NOMO-1 treated with dmso at 0.1 percent for 144 hours (cell line): Measurements from ENCODE around the gene RBAK.
A peak's percentile ranks its signal among the peaks of the same experiment; 100 is the strongest.
"Not testable (repeated sequence)": the region's sequence is repeated elsewhere in the genome, so short reads cannot be mapped to it uniquely, and the experiment has no call there.

Source experiments
- DNase-seq: peaks from one replicate; lab custom pipeline; 2025; ENCODE audit not compliant: unreplicated experiment; lab: John Stamatoyannopoulos, UW

Gene RBAK

DNA sequence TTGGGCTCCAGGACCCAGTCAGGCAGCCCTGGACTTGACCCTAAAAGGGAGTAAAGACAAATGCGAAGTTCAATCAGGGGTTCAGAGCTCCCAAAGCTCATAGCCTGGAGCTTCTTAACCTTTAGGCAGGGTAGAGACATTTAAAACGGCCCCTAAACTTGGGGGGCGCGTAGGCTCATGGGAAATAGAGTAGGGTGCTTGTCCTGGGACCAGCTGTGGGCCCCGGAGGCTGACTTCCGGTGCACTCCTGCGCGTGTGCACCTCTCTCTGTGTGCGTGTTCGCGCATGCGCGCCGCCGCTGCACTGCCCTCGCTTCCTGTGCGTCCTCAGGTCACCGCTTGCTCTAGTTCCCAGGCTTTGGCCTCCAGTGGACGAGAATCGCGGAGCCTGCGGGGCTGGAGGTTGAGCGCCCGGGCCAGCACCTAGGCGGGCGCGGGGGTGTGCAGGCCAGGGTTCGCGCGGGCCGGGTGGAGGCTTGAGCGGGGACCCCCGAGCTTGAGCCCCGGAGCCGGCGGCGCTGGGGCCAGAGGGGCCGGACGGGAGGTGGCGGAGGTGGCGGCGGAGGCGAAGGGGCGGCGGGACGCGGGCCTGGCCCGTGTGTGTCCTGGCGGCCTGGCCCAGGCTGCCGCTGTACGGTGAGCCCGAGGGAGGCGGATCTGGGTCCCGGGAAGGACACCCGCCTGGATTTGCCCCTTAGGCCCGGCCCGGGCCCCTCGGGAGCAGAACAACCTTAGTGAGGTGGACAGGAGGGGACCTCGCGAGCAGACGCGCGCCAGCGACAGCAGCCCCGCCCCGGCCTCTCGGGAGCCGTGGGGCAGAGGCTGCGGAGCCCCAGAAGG, at the start of gene RBAK:
RBAK (plus strand) TSS at position 303 of the 839 bp plus-strand sequence. CDS start 2,217 bp downstream, outside the sequence.
- peak; percentile 81 for DNase-seq

DNA sequence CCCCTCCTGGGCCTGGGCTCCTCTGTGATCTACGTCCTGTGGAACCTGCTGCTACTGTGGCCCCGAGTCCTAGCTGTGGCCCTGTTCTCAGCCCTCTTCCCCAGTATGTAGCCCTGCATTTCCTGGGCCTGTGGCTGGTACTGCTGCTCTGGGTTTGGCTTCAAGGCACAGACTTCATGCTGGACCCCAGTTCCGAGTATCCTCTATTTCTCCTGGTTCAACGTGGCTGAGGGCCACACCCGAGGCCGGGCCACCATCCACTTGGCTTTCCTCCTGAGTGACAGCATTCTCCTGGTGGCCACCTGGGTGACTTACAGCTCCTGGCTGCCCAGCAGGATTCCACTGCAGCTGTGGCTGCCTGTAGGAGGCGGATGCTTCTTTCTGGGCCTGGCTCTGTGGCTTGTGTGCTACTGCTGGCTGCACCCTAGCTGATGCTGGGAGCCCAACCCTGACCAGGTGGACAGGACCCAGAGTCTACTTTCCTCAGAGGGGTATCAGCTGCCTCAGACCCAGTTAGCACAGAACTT, 48.9 kb upstream of the RBAK start:
- no peak for DNase-seq

DNA sequence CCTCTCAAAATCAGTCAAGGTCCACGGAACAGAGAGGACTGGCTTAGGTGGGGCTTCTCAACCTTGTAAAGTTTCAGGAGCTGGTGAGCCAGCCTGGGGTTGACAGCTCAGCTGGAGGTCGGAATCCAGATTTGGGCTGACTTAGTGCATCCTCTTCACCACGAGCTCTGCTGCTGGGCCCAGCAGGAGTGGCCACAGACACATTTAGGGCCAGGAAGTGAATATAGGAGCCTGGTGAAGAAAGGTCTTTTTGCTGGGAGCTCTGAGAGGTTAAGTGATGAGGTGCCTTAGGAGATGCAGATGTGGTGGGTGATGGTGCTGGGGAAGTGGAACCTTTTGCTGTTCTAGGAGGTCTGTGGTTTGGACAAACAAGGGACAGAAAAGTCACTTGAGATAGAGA, 47.4 kb upstream of the RBAK start:
- no peak for DNase-seq

DNA sequence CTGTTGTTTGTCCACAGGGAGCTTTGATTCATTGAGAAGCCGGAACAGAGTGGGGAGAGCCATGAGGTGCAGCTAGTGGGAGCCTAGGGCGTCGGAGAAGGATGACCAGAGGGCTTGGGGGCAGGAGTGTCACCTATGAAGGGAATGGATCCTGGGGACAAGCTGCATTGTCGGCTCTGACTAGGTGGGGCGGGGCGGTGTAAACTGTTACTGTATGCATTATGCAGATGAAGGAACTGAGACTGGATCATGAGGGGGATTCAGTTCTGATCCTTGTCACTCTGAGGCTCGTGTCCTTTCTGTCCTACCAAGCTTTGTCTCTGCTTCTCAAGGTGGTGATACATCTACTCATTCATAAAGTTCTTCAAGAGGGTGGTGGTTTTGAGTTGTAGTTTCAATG, 46.8 kb upstream of the RBAK start:
- no peak for DNase-seq

DNA sequence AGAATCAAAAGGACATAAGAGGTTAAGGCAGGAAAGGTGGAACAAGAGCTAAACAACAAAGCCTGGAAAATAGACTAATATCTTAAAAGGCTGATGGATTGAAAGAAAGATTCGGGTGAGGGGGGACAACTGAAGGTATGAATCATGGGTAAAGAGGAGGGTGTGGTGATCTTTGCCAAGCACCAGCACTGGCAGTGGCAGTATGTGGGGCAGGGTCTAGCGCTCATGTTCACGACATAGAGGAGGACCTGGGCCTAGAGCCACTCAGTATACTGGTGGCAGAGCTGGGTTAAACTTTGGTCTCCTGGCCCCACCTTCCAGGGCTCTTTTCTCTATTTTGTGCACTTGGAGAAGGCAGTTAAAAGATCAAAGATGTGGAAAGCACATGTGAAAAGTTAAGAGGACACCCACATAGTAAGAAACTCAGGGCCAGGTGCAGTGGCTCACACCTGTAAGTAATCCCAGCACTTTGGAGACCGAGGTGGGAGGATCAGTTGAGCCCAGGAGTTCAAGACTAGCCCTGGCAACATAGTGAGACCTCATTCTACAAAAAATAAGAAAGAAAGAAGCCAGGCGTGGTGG, 46.2 kb upstream of the RBAK start:
- no peak for DNase-seq

DNA sequence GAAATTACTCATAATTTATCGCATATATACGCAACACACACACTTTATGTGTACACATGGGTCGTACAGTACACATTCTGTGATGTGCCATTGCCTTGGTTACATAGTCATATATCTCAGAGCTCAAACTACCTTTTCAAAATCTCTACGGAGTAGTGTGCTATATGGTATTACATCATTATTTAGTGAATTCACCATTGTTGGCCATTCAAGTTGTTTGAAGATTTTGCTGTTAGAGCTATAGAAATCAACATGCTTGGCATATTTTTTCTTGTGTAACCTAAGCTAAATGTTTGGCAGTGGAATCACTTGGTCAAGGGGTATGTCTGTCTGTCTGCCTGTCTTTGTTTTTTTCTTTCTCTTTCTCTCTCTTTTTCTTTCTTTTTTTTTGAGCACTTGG, 44.7 kb upstream of the RBAK start:
- no peak for DNase-seq

DNA sequence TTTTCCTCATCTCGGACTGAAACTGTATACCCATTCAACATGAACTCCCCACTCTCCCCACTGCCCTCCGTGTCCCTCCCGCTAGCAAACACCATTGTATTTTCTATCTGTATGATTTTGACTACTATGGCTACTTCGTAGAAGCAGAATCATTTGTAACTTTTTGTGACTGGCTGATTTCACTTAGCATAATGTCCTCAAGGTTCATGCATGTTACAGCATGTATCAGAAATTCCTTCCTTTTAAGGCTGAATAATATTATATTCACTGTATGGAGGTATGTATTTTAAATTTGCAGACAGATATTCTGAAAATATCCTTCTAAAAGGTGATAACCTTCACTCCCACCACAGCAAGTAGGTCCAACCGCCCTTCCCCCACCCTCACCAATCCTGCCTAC, 43.7 kb upstream of the RBAK start:
- DNase-seq, result no peak

DNA sequence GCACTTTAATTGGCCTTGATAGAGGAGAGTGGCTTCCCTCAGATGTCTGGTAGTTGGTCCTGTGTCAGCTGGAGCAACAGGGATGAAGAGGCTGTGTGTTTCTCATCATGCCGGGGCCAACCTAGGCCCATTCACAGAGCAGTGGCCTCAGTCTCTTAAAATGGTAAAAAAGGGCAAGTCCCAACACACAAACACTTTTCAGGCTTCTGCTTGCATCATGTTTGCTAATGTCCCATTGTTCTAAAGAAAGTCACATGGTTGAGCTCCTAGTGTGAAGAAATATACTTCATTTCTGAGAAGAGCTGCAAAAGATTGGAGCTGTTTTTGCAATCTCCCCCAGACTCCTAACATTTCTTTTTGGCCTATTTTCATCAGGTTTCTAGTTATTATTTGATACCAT, 40.6 kb upstream of the RBAK start:
- DNase-seq, result no peak

DNA sequence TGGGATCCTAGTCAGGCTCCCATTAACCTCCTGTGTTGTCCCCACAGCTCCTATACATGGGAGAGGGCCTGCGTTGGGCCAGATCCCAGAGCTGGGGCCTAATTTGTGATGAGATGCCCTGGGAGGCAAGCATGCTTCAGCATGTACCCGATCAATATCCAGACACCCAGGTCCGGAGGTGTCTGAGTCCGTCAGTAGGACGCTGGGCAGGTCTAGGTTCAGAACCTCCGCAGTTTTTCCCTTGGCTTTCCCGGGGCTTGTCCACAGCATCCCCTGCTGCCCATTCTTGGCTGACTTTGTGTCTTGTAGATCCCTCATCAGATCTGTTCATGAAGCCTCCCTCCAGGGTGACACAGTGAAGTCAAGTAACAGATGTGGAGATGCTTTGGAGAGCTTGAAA, 32.7 kb upstream of the RBAK start:
- no peak for DNase-seq

DNA sequence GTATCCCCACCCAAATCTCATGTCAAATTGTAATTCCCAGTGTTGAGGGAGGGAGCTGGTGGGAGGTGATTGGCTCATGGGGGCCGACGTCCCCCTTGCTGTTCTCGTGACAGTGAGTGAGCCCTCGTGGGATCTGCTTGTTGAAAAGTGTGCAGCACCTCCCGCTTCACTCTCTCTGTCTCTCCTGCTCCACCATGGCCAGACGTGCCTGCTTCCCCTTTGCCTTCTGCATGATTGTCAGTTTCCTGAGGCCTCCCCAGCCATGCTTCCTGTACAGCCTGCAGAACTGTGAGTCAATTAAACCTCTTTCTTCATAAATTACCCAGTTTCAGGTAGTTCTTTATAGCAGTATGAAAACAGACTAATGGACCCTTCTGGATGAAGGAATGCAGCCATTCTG, 29.7 kb upstream of the RBAK start:
- not testable (repeated sequence) for DNase-seq

DNA sequence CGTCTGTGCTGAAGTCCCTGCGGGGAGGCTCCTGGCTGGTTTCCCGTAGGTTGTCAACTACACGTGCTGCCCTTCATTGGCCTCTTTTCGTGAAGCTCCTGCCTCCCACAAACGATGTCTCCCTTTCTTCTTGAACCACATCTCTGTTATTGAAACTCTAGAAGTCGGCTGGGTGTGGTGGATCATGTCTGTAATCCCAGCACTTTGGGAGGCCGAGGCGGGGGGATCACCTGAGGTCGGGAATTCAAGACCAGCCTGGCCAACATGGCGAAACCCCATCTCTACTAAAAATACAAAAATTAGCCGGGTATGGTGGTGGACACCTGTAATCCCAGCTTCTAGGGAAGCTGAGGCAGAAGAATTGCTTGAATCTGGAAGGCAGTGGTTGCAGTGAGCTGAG, 28.0 kb upstream of the RBAK start:
- not testable (repeated sequence) for DNase-seq

DNA sequence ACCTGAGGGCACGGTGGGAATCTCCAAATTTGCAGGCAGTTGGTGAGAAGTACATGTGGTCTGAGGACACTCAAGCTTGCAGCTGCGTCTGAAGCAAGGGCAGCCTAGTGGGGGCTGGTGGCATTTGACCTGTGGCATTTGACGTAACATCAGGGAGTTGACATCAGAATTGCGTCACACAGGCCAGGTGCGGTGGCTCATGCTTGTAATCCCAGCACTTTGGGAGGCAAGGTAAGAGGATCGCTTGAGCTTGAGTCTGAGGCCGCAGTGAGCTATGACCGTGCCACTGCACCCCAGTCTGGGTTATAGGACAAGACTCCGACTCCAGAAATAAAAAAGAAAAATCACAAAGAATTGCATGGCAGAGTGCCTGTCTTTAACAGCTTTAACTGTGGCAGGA, 25.6 kb upstream of the RBAK start:
- DNase-seq, result no peak

DNA sequence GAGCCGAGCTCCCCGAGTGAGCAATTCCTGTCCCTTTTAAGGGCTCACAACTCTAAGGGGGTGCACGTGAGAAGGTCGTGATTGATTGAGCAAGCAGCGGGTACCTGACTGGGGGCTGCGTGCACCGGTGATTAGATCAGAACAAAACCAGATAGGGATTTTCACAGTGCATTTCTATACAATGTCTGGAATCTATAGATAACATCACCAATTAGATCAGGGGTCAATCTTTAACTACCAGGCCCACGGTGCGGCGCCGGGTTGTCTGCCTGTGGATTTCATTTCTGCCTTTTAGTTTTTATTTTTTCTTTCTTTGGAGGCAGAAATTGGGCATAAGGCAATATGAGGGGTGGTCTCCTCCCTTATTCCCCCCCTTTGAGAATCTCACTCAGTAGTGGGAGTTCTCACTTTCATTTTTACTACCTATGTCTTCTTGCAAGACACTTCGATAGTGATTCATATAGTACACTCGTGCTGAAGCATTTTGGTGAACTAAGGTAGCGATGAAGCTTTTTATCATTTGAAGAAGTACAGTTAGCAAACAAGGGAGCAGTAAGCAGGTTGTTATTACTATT, 24.6 kb upstream of the RBAK start:
- DNase-seq, result not testable (repeated sequence)

DNA sequence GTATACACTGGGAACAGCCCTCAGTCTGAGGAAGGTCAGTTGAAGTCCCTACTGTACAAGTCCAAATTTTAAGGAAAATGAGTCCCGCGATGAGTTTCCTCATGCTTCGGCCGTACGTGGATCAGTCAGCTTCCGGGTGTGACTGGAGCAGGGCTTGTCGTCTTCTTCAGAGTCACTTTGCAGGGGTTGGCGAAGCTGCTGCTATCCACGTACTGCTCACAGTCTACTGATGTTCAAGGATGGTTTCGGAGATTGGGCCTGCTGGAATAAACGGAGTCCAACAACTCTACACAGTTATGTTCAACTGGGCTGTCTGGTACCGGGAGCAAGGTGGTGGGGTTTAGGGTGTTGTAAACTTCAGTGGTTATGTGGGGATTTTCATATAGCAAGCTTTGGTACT, 22.0 kb upstream of the RBAK start:
- DNase-seq, result not testable (repeated sequence)

DNA sequence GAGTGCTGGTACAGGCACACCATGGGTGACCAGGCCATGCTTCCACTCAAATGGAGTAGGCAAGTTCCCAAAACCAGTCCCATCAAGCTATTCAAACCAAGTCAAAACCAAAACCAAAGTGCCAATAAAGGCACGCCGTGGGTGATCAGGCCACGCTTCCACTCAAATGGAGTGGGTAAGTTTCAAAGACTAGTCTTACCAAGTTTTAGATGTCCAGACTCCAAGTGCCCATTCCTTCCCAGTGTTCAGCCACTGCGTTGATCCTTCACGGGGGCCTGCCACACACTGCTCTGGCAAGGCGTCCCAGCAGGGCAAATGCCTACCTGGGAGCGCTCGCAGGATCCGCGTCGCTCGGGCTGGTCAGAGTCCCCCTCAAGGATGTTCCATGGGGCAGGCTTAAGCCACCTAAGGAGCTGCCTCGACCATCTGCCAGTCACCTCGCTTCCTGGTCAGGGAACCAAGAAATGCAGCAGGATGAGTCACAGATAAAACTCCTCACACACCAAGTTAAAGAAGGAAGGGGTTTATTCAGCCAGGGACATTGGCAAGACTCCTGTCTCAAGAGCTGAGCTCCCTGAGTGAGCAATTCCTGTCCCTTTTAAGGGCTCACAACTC, 17.8 kb upstream of the RBAK start:
- not testable (repeated sequence) for DNase-seq

DNA sequence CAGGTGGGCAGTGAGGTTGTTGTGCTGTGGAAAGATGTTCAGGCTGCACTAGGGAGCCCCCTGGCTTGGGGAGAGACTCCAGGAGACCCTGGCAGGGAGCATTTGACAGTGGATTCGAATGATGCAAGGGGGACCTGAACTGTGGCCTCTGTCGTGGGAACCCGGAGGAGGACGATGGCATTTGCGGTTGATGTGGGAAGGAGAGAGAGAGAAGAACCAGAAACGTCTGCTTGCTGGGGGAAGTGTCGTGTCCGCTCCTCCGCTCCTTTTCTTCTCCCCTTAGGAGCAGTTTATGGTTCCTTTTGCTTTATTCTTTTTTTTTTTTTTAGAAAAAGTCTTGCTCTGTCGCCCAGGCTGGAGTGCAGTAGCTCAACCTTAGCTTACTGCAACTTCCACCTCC, 12.5 kb upstream of the RBAK start:
- not testable (repeated sequence) for DNase-seq

DNA sequence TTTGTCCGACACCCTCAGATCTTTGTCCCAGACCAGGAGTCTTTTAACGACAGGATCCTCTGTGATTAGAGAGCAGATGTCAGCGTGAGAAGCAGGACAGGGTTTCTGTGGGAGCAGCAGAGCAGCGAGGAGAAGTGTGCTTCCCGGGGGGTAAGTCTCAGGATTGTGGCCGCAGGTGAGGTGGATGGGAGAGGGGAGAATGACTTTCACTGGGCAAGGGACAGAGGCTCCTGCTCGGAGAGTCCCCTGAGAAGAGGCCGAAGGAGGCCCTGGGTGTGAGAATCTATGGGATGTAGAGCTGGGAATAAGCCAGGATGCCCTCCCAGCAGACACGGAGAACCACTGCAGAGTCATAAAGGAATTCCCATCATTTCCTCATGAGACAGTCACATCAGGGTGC, 10.4 kb upstream of the RBAK start:
- no peak for DNase-seq

DNA sequence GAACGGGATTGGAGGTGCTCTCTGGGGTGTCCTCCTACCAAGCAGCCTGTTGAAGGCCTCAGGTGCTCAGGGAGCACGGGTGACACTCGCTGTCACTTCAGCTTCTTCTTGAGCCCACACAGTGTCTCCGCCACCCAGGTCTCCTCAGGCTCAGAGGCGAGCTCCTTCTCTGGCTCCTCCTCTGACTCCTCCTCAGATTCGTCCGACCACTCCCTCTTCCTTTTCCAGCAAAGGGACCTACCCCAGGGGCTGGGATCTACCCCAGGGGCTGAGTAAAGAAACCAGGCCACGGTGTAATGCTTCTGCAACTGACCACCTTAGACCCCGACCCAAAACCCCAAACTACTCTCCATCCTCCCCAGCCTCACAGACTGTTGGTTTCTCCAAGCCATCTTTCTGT, 9.2 kb upstream of the RBAK start:
- DNase-seq, result no peak

DNA sequence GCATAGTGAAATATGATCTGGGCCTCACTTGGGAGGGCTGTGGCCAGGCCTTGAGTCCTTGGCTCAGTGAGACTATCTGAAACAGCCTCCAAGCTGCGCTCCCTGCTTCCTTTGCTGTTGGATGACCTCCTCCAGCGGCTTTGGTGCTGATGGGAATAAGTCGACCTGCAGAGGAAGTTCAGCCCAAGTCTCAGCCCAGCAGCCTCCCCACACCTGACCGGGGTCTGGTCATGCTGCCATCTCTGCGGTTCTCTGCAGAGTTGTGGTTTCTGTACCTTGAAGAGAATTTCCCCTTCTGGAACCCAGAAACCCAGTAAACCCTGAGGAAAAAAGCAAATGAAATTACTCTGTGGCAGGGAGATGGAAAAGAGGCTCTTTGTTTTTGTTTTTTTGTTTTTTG, 4.6 kb upstream of the RBAK start:
- DNase-seq, result no peak

DNA sequence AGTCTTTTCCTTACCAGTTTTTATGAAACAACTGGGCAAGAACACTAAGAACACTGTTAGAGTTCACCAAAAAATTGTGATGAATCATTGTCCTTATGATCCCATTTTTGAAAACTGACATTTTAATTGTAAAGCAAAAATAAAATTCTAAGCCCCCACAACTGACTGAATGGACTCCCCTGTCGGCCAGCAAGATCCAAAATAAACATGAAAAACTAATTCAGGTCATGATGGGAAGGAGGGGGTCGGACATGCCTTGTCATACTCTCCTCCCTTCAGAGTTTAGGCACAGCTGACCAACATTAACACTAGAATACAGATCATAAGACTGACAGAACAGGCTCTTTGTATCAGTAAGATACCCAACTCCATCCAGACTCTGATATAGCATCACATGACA, 2.0 kb upstream of the RBAK start:
- DNase-seq, result no peak

DNA sequence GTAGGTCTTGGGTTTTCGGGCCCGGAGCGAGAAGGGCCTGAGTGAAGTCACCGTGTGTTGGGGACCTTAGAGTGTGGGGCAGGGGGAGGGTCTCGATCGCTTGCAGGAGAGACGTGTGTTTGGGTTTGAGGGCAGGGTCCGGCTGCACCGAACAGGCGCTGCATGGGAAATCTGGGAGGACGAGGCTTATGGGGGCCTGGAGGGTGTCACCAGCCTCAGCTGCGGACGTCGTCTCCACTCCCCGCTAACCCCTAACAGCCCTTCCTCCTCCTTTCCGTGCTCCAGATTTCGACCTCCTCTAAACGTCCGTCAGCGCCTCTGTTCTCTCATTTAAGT, 705 bp downstream of the RBAK start:
- DNase-seq, result not testable (repeated sequence)

DNA sequence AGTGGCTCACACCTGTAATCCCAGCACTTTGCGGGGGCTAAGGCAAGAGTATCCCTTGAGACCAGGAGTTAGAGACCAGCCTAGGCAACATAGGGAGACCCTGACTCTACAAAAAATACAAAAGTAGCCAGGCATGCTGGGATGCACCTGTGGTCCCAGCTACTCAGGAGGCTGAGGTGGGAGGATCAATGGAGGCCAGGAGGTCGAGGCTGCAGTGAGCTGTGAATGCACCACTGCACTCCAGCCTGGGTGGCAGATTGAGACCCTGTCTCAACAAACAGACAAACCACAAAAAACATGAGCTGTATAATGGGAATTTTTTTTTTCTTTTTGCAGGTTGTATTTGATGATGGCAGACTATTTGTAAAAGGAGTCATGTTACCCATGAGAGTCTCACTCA, 1.5 kb downstream of the RBAK start:
- not testable (repeated sequence) for DNase-seq
